ENCODE results near the gene THTPA. TPM values are rescaled to one million over a fixed set of nuclear protein-coding genes. Genes with fewer than 3 reads are reported as not detected.

The THTPA gene
- total RNA-seq, 1 experiment from 2014 or later, result 20.0 TPM

DNA sequence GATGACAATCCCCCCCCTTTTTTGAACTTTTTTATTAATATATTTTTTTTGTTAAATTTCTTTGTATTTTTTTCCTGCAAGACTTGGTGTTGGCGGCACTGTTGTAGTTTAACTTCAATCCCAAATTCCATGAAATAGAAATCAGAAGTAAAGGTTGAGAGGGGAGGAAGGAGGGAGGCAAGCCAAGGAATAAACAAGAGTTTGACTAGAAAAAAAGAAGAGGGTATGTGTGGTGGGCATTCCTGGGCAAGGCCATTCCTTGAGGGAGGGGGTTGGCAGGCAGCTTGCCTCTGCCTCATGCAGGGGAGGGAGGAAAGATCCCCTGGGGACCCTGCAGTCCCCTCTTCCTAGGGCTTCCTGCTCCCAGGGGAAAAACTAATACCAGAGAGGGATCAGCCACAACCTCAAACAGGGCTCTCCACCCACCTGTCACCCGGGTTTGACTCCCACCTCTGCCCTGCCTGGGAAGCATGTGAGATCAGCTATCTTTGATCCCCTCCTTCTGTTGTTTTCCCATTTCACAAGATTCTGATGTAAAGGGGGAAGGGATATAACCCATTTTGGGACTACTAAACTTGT is 12.0 kb downstream of the THTPA start:
- peaks cover 2% of the 10 kb centered on the region; the same call in 1 of the 2 replicates for H3K27me3 Mint-ChIP-seq (ENCODE audit: low read depth)
- ATAC-seq, result no peak
- H3K36me3 Mint-ChIP-seq, result peaks cover 14% of the 10 kb centered on the region; the same call in 1 of the 2 replicates
- TF ChIP-seq GABPB1 (CRISPR knock-in tag; IDR thresholded peaks at IDR 0.05), result no peak; the same call in 1 of the 2 replicates
- TF ChIP-seq ZMAT4 (CRISPR knock-in tag; IDR thresholded peaks at IDR 0.05), result no peak
- no peak for TF ChIP-seq ZNF281 (CRISPR knock-in tag; IDR thresholded peaks at IDR 0.05)
- TF ChIP-seq, protein P1, sequence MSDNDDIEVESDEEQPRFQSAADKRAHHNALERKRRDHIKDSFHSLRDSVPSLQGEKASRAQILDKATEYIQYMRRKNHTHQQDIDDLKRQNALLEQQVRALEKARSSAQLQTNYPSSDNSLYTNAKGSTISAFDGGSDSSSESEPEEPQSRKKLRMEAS (CRISPR knock-in tag; IDR thresholded peaks at IDR 0.05), result no peak
- TF ChIP-seq NR3C1 (CRISPR knock-in tag; conservative IDR thresholded peaks at IDR 0.05; ENCODE audit: low read depth), result no peak
- TF ChIP-seq ZNF138 (CRISPR knock-in tag; conservative IDR thresholded peaks at IDR 0.05), result no peak
- TF ChIP-seq ATF3 (CRISPR knock-in tag; conservative IDR thresholded peaks at IDR 0.05), result no peak
- TF ChIP-seq, protein P2, sequence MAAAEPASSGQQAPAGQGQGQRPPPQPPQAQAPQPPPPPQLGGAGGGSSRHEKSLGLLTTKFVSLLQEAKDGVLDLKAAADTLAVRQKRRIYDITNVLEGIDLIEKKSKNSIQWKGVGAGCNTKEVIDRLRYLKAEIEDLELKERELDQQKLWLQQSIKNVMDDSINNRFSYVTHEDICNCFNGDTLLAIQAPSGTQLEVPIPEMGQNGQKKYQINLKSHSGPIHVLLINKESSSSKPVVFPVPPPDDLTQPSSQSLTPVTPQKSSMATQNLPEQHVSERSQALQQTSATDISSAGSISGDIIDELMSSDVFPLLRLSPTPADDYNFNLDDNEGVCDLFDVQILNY (CRISPR knock-in tag; IDR thresholded peaks at IDR 0.05), result no peak
- TF ChIP-seq TCF7 (CRISPR knock-in tag; IDR thresholded peaks at IDR 0.05; ENCODE audit: low read depth), result no peak
- no peak for TF ChIP-seq STAT6 (CRISPR knock-in tag; conservative IDR thresholded peaks at IDR 0.05; ENCODE audit: low read depth)
- no peak for TF ChIP-seq ESRRA (CRISPR knock-in tag; IDR thresholded peaks at IDR 0.05; ENCODE audit: borderline replicate concordance)
- TF ChIP-seq MLX (CRISPR knock-in tag; IDR thresholded peaks at IDR 0.05), result no peak
- TF ChIP-seq ATF6 (CRISPR knock-in tag; IDR thresholded peaks at IDR 0.05), result no peak
- no peak for TF ChIP-seq ZNF671 (CRISPR knock-in tag; IDR thresholded peaks at IDR 0.05)
- TF ChIP-seq MXD4 (CRISPR knock-in tag; IDR thresholded peaks at IDR 0.05; ENCODE audit: borderline replicate concordance), result no peak
- no peak for TF ChIP-seq GRHL2 (CRISPR knock-in tag; IDR thresholded peaks at IDR 0.05; ENCODE audit: insufficient replicate concordance, severe bottlenecking)
- TF ChIP-seq ELF4 (CRISPR knock-in tag; IDR thresholded peaks at IDR 0.05; ENCODE audit: low read depth), result no peak
- TF ChIP-seq SP1 (CRISPR knock-in tag; conservative IDR thresholded peaks at IDR 0.05), result no peak
- DNase-seq (ENCODE audit: low spot score), result no peak
- H3K4me3 Mint-ChIP-seq, result peak overlapping the region; percentile 98
- peaks cover 44% of the 10 kb centered on the region for H3K4me1 Mint-ChIP-seq
- ChIA-PET POLR2A (interaction anchor here (0.6 to 1.5 kb wide), 6 partner anchors 9 to 288 kb away, joined by 3 to 6 read pairs (median 4); partner anchors contain the start of gene JPH4), CTCF (interaction anchor here (0.5 to 3.1 kb wide), 18 partner anchors 9 to 526 kb away, joined by 3 to 16 read pairs (median 6); partner anchors contain the start of gene JPH4)
- H3K9me3 Mint-ChIP-seq, result no peaks in the 10 kb centered on the region
- H3K27ac Mint-ChIP-seq, result peak overlapping the region; percentile 75
